NB4 (cell line): ENCODE measurements around the gene PRKD3.

Experiments used
- MYC ChIP-seq: IDR thresholded peaks from 2 replicates; pipeline ENCODE4 v1.6.1; 2011; ENCODE audit warnings: low read depth, low read length
- POLR2A ChIP-seq: IDR thresholded peaks from 2 replicates; pipeline ENCODE4 v1.6.1; 2011; ENCODE audit warnings: mild to moderate bottlenecking; ENCODE audit not compliant: insufficient read length; ENCODE audit errors: extremely low read depth
- TF ChIP-seq, protein P1 (sequence below): IDR thresholded peaks from one replicate; pipeline ENCODE4 v1.5.1; 2012; ENCODE audit warnings: low read depth, low read length

DNA sequence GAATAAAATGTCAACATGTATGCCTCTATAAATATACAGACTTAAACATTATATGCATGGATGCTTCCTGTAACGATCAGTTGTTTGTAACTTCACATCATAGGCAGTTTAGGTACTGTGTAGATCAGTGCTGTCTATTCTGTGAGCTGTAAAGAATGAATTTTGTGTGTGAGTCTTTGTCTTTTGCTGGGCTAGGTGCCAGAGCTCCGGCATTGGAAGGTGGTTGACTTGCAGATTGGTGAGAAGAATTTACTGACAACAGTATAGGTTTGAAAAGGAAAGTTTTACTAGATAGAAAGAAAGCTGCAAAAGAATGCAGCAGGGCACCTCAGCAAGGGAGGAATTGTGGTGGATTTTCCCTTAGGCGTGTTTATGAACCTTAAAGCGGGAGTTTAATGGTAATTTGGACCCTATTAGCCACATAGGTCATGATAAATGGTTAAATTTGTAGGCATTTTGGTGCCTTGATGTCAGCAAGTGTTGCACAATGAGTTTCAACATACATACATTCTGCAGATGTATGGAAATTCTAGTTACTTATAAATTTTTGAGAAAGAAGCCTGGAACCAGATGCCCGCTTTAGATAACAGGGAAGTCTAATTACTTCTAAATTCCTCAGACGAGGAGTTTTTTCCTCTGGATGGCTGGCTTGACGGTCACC, 13.1 kb upstream of the PRKD3 start:
- no peak for TF ChIP-seq MYC
- TF ChIP-seq, protein P1, sequence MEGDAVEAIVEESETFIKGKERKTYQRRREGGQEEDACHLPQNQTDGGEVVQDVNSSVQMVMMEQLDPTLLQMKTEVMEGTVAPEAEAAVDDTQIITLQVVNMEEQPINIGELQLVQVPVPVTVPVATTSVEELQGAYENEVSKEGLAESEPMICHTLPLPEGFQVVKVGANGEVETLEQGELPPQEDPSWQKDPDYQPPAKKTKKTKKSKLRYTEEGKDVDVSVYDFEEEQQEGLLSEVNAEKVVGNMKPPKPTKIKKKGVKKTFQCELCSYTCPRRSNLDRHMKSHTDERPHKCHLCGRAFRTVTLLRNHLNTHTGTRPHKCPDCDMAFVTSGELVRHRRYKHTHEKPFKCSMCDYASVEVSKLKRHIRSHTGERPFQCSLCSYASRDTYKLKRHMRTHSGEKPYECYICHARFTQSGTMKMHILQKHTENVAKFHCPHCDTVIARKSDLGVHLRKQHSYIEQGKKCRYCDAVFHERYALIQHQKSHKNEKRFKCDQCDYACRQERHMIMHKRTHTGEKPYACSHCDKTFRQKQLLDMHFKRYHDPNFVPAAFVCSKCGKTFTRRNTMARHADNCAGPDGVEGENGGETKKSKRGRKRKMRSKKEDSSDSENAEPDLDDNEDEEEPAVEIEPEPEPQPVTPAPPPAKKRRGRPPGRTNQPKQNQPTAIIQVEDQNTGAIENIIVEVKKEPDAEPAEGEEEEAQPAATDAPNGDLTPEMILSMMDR: no peak
- no peak for TF ChIP-seq POLR2A
